ENCODE measurements around the gene SPDYE2.
"Not testable (repeated sequence)": the region's sequence is repeated elsewhere in the genome, so short reads cannot be mapped to it uniquely, and the experiment has no call there.

The SPDYE2 gene

DNA sequence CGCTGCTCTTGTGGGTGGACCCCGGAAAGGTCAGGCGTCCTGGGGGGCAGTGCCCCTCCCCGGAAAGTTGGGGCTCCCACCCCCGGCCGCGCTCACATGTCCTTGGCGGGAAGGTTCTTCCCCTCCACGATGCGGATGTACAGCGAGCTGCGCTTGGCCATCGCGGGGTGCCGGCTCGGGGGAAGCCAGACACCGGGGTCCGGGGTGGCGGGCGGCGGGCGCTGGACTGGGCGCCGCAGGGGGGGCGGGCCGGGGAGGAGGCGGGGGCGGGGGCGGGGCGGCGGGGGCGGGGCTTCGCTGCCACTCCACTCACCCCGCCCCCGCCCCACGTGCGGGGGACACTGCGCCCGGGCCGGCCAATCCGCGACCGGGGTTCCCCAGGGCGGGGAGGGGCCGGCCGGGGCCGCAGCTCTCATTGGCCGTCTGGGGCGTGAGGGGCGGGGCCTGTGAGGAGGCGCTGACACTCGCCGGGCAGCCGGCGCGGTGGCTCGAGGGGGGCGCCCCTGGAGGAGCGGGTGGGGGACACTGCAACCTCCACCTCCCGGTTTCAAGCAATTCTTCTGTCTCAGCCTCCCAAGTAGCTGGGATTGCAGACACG lies 33.4 kb upstream of the SPDYE2 start, which contains the start of gene RASA4B:
RASA4B (minus strand) TSS at position 228 of the 598 bp plus-strand sequence; CDS start at position 161, 67 bp downstream.
- not testable (repeated sequence) for H3K36me3 ChIP-seq (ENCODE audit: control insufficient read depth in 1 of 2, insufficient read depth in 2 of 2, low read length in 2 of 2); H3K4me3 ChIP-seq (ENCODE audit: low read depth in 1 of 2, low read length in 2 of 2); H3K9me3 ChIP-seq (ENCODE audit: control insufficient read depth in 1 of 2, low read length in 2 of 2); H3K27ac ChIP-seq (ENCODE audit: low read length); H3K4me1 ChIP-seq (ENCODE audit: control insufficient read depth in 1 of 2, insufficient read depth in 2 of 2, low read length in 2 of 2); H3K27me3 ChIP-seq (ENCODE audit: low read depth, low read length)

DNA sequence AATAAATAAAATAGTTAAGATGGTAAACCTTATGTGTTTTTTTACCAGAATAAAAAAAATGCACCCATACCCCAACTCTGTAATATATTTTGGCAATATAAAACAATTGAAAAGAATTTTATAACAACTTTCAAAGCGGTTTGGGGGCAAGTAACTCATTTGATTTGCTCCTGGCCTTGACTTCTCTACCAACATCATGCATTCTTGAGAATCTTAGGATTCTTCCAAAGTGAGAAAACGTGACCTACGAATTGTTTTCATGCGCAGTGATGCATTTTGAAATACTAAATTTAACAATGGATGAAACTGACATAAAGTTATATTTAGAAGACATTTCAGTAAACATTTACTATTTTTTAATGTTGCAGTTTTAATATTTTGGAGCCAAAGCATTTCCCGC lies 30.2 kb upstream of the SPDYE2 start:
- not testable (repeated sequence) for H3K4me1 ChIP-seq (ENCODE audit: control insufficient read depth in 1 of 2, insufficient read depth in 2 of 2, low read length in 2 of 2); H3K36me3 ChIP-seq (ENCODE audit: control insufficient read depth in 1 of 2, insufficient read depth in 2 of 2, low read length in 2 of 2); H3K4me3 ChIP-seq (ENCODE audit: low read depth in 1 of 2, low read length in 2 of 2)

DNA sequence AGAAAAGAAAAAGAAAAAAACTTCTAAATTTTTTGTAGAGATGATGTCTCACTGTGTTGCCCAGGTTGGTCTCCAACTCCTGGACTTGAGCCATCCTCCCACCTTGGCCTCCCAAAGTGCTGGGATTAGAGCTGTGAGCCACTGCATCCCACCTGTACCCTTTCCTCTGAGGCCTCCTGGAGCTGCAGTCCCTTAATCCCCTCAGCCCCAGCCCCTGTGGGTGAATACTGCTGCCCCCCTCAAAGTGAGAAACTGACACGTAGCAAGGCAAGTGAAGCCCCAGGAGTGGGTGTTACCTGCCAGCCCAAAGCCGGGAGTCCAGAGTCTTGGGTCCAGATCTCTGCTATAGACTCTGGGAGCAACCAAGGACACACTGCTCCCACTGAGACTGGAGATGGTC lies 26.2 kb upstream of the SPDYE2 start:
- H3K4me3 ChIP-seq (ENCODE audit: low read depth in 1 of 2, low read length in 2 of 2); H3K4me1 ChIP-seq (ENCODE audit: control insufficient read depth in 1 of 2, insufficient read depth in 2 of 2, low read length in 2 of 2); H3K9me3 ChIP-seq (ENCODE audit: control insufficient read depth in 1 of 2, low read length in 2 of 2); H3K36me3 ChIP-seq (ENCODE audit: control insufficient read depth in 1 of 2, insufficient read depth in 2 of 2, low read length in 2 of 2); H3K27me3 ChIP-seq (ENCODE audit: low read depth, low read length); H3K27ac ChIP-seq (ENCODE audit: low read length): not testable (repeated sequence)

More for the DNA sequence above, 30.2 kb upstream of the SPDYE2 start:
- not testable (repeated sequence) for H3K9me3 ChIP-seq (ENCODE audit: control insufficient read depth in 1 of 2, low read length in 2 of 2); H3K27ac ChIP-seq (ENCODE audit: low read length); H3K27me3 ChIP-seq (ENCODE audit: low read depth, low read length)

GRCh38 chr7:102527182-102527581 lies 23.8 kb upstream of the SPDYE2 start:
- H3K4me1 ChIP-seq (ENCODE audit: control insufficient read depth in 1 of 2, insufficient read depth in 2 of 2, low read length in 2 of 2); H3K27ac ChIP-seq (ENCODE audit: low read length); H3K4me3 ChIP-seq (ENCODE audit: low read depth in 1 of 2, low read length in 2 of 2); H3K27me3 ChIP-seq (ENCODE audit: low read depth, low read length); H3K9me3 ChIP-seq (ENCODE audit: control insufficient read depth in 1 of 2, low read length in 2 of 2); H3K36me3 ChIP-seq (ENCODE audit: control insufficient read depth in 1 of 2, insufficient read depth in 2 of 2, low read length in 2 of 2): not testable (repeated sequence)

- not testable (repeated sequence) for H3K27ac ChIP-seq (ENCODE audit: low read length); H3K27me3 ChIP-seq (ENCODE audit: low read depth, low read length); H3K4me1 ChIP-seq (ENCODE audit: control insufficient read depth in 1 of 2, insufficient read depth in 2 of 2, low read length in 2 of 2); H3K36me3 ChIP-seq (ENCODE audit: control insufficient read depth in 1 of 2, insufficient read depth in 2 of 2, low read length in 2 of 2); H3K9me3 ChIP-seq (ENCODE audit: control insufficient read depth in 1 of 2, low read length in 2 of 2); H3K4me3 ChIP-seq (ENCODE audit: low read depth in 1 of 2, low read length in 2 of 2)
Measured at GRCh38 chr7:102527822-102528793, 22.9 kb upstream of the SPDYE2 start.

- not testable (repeated sequence) for H3K4me1 ChIP-seq (ENCODE audit: control insufficient read depth in 1 of 2, insufficient read depth in 2 of 2, low read length in 2 of 2); H3K27me3 ChIP-seq (ENCODE audit: low read depth, low read length); H3K9me3 ChIP-seq (ENCODE audit: control insufficient read depth in 1 of 2, low read length in 2 of 2); H3K36me3 ChIP-seq (ENCODE audit: control insufficient read depth in 1 of 2, insufficient read depth in 2 of 2, low read length in 2 of 2); H3K4me3 ChIP-seq (ENCODE audit: low read depth in 1 of 2, low read length in 2 of 2); H3K27ac ChIP-seq (ENCODE audit: low read length)
Measured at GRCh38 chr7:102531583-102531982, 19.4 kb upstream of the SPDYE2 start.

DNA sequence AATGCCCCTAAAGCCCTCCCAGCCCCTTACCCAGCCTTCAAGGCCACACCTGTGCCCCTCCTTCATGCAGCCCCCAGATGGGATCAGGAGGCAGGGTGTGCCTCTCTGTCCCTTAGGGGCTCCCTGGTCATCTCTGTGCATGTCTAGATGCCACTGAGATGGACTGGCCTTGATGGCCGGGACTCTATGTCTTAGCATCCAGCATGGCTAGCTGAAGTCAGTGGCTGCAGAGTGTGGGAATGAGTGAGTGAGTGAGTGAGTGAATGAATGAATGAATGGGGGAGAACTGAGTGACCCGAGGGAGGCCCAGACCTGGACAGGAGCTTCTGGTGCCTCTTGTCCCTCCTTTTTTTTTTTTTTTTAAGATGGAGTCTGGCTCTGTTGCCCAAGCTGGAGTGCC lies 18.9 kb upstream of the SPDYE2 start:
- not testable (repeated sequence) for H3K36me3 ChIP-seq (ENCODE audit: control insufficient read depth in 1 of 2, insufficient read depth in 2 of 2, low read length in 2 of 2); H3K4me1 ChIP-seq (ENCODE audit: control insufficient read depth in 1 of 2, insufficient read depth in 2 of 2, low read length in 2 of 2); H3K27ac ChIP-seq (ENCODE audit: low read length); H3K9me3 ChIP-seq (ENCODE audit: control insufficient read depth in 1 of 2, low read length in 2 of 2); H3K4me3 ChIP-seq (ENCODE audit: low read depth in 1 of 2, low read length in 2 of 2); H3K27me3 ChIP-seq (ENCODE audit: low read depth, low read length)

- not testable (repeated sequence) for H3K9me3 ChIP-seq (ENCODE audit: control insufficient read depth in 1 of 2, low read length in 2 of 2); H3K27me3 ChIP-seq (ENCODE audit: low read depth, low read length); H3K4me3 ChIP-seq (ENCODE audit: low read depth in 1 of 2, low read length in 2 of 2); H3K36me3 ChIP-seq (ENCODE audit: control insufficient read depth in 1 of 2, insufficient read depth in 2 of 2, low read length in 2 of 2); H3K4me1 ChIP-seq (ENCODE audit: control insufficient read depth in 1 of 2, insufficient read depth in 2 of 2, low read length in 2 of 2); H3K27ac ChIP-seq (ENCODE audit: low read length)
Measured at GRCh38 chr7:102535062-102535615, 15.9 kb upstream of the SPDYE2 start.

DNA sequence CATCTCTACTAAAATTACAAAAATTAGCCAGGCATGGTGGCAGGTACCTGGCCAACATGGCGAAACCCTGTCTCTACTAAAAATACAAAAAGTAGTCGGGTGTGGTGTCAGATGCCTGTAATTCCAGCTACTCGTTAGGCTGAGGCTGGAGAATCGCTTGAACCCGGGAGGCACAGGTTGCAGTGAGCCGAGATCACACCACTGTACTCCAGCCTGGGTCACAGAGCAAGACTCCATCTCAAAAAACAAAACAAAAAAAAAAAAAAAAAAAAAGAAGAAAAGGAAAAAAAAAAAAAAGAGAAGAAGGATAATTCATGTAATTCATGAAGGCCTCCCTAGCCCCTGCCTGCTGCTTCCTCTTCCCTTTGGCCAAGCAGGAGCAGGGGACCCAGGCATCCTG lies 10.4 kb upstream of the SPDYE2 start:
- not testable (repeated sequence) for H3K9me3 ChIP-seq (ENCODE audit: control insufficient read depth in 1 of 2, low read length in 2 of 2)

DNA sequence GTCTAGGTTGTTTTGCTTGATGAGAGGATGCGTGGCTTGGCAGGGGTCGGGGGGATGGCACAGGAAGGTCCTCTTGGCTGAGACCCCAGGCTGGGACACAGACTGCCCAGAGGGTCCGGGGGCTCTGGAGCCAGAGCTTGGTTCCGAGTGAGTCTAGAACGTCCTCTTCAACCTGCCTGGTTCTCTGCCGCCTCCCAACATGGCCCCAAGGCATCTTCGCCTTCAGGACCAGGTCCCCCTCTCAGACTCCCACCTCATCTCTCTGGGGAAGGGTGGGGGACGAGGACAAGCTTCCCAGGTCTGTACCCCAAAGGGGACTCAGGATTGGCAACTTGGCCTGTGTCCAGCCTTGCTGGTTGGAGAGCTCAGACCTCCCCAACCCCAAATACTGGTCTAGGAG lies 8.9 kb upstream of the SPDYE2 start:
- not testable (repeated sequence) for H3K36me3 ChIP-seq (ENCODE audit: control insufficient read depth in 1 of 2, insufficient read depth in 2 of 2, low read length in 2 of 2); H3K4me3 ChIP-seq (ENCODE audit: low read depth in 1 of 2, low read length in 2 of 2)

More for the DNA sequence above, 10.4 kb upstream of the SPDYE2 start:
- not testable (repeated sequence) for H3K4me3 ChIP-seq (ENCODE audit: low read depth in 1 of 2, low read length in 2 of 2); H3K36me3 ChIP-seq (ENCODE audit: control insufficient read depth in 1 of 2, insufficient read depth in 2 of 2, low read length in 2 of 2); H3K4me1 ChIP-seq (ENCODE audit: control insufficient read depth in 1 of 2, insufficient read depth in 2 of 2, low read length in 2 of 2); H3K27ac ChIP-seq (ENCODE audit: low read length); H3K27me3 ChIP-seq (ENCODE audit: low read depth, low read length)

DNA sequence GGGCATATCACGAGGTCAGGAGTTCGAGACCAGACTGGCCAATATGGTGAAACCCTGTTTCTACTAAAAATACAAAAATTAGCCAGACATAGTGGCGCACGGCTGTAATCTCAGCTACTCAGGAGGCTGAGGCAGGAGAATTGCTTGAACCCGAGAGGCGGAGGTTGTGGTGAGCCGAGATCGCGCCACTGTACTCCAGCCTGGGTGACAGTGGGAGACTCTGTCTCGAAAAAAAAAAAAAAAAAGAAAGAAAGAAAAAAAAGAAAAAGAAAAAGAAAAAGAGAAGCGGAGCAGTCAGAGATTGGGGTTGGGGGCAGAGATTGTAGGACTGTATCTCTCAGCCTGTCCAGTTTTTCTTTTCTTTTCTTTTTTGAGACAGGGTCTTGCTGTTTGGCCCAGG lies 8.3 kb upstream of the SPDYE2 start:
- H3K36me3 ChIP-seq (ENCODE audit: control insufficient read depth in 1 of 2, insufficient read depth in 2 of 2, low read length in 2 of 2); H3K4me3 ChIP-seq (ENCODE audit: low read depth in 1 of 2, low read length in 2 of 2); H3K4me1 ChIP-seq (ENCODE audit: control insufficient read depth in 1 of 2, insufficient read depth in 2 of 2, low read length in 2 of 2); H3K9me3 ChIP-seq (ENCODE audit: control insufficient read depth in 1 of 2, low read length in 2 of 2); H3K27ac ChIP-seq (ENCODE audit: low read length); H3K27me3 ChIP-seq (ENCODE audit: low read depth, low read length): not testable (repeated sequence)

More for the DNA sequence above, 8.9 kb upstream of the SPDYE2 start:
- H3K4me1 ChIP-seq (ENCODE audit: control insufficient read depth in 1 of 2, insufficient read depth in 2 of 2, low read length in 2 of 2); H3K27ac ChIP-seq (ENCODE audit: low read length); H3K9me3 ChIP-seq (ENCODE audit: control insufficient read depth in 1 of 2, low read length in 2 of 2); H3K27me3 ChIP-seq (ENCODE audit: low read depth, low read length): not testable (repeated sequence)

Data from muscle layer of duodenum (tissue), 2 donors.